HG02759 (cell line): ENCODE measurements around the gene ADGRB2.

Experiments used
- ATAC-seq: cut with Tn5 transposase; IDR thresholded peaks from one replicate; pipeline ENCODE4 v1.9.1; 2021; ENCODE audit warnings: mild to moderate bottlenecking, moderate library complexity; ENCODE audit not compliant: unreplicated experiment

Gene ADGRB2

GRCh38 chr1:31704271-31705079 is 59.7 kb downstream of the ADGRB2 start:
- ATAC-seq, result no peak

- ATAC-seq, result no peak
Observed at GRCh38 chr1:31703431-31704270, 60.5 kb downstream of the ADGRB2 start, which contains the start of gene COL16A1. TSS of gene COL16A1 (minus strand) at chr1:31704017. CDS start at chr1:31702193, 1,824 bp downstream.

GRCh38 chr1:31702836-31703404 is 61.2 kb downstream of the ADGRB2 start:
- ATAC-seq, result no peak

GRCh38 chr1:31701091-31701736 is 62.9 kb downstream of the ADGRB2 start:
- ATAC-seq, result no peak

- ATAC-seq, result no peak
Observed at GRCh38 chr1:31700468-31701090, 63.6 kb downstream of the ADGRB2 start.

GRCh38 chr1:31699341-31699891 is 64.7 kb downstream of the ADGRB2 start:
- ATAC-seq, result no peak

- ATAC-seq, result no peak
Observed at GRCh38 chr1:31697369-31697984, 66.7 kb downstream of the ADGRB2 start.

- no peak for ATAC-seq
Observed at GRCh38 chr1:31696242-31696641, 67.9 kb downstream of the ADGRB2 start.

GRCh38 chr1:31695327-31695726 is 68.8 kb downstream of the ADGRB2 start:
- no peak for ATAC-seq

- ATAC-seq, result no peak
Observed at GRCh38 chr1:31694964-31695313, 69.2 kb downstream of the ADGRB2 start.

- ATAC-seq, result no peak
Observed at GRCh38 chr1:31694069-31694963, 69.8 kb downstream of the ADGRB2 start.

GRCh38 chr1:31693231-31693630 is 70.9 kb downstream of the ADGRB2 start:
- ATAC-seq, result no peak

GRCh38 chr1:31691951-31692350 is 72.2 kb downstream of the ADGRB2 start:
- no peak for ATAC-seq

- no peak for ATAC-seq
Observed at GRCh38 chr1:31691446-31691845, 72.7 kb downstream of the ADGRB2 start.

GRCh38 chr1:31690921-31691320 is 73.2 kb downstream of the ADGRB2 start:
- ATAC-seq, result no peak

- ATAC-seq, result no peak
Observed at GRCh38 chr1:31689854-31690253, 74.3 kb downstream of the ADGRB2 start.

GRCh38 chr1:31689379-31689778 is 74.8 kb downstream of the ADGRB2 start:
- ATAC-seq, result no peak

GRCh38 chr1:31688233-31688918 is 75.8 kb downstream of the ADGRB2 start:
- ATAC-seq, result no peak
